ENCODE data around the gene USP16. TPM values are rescaled to one million over a fixed set of nuclear protein-coding genes. Genes with fewer than 3 reads are reported as not detected.

The USP16 gene
- total and polyA plus RNA-seq, 2 of the 13 experiments (the other 11 are each of a cell fraction or from before 2014, with no cell fraction given) = 16.5 to 46.9 TPM

- TF ChIP-seq XBP1 (CRISPR knock-in tag; IDR thresholded peaks at IDR 0.05) = no peak
- TF ChIP-seq ZNF660 (CRISPR knock-in tag; IDR thresholded peaks at IDR 0.05; ENCODE audit: borderline replicate concordance, low read depth) = no peak
- no peak for TF ChIP-seq THYN1 (CRISPR knock-in tag; IDR thresholded peaks at IDR 0.05; ENCODE audit: borderline replicate concordance, low read depth)
- TF ChIP-seq ZNF713 (CRISPR knock-in tag; IDR thresholded peaks at IDR 0.05) = no peak
- no peak for TF ChIP-seq ZNF704 (CRISPR knock-in tag; IDR thresholded peaks at IDR 0.05; ENCODE audit: borderline replicate concordance)
- TF ChIP-seq PAF1 (CRISPR knock-in tag; IDR thresholded peaks at IDR 0.05) = no peak
- peak; percentile 66; the same call in 1 of the 2 replicates for TF ChIP-seq ZNF543 (CRISPR knock-in tag; IDR thresholded peaks at IDR 0.05)
- TF ChIP-seq KMT2A (CRISPR knock-in tag; IDR thresholded peaks at IDR 0.05) = peak; percentile 86
- 0 out of 2 replicates have a peak, but pooled peaks have one; percentile 65 for TF ChIP-seq CREB3 (CRISPR knock-in tag; IDR thresholded peaks at IDR 0.05)
- TF ChIP-seq ZNF484 (CRISPR knock-in tag; IDR thresholded peaks at IDR 0.05; ENCODE audit: borderline replicate concordance, low read depth) = no peak
- TF ChIP-seq ZMYM2 (CRISPR knock-in tag; IDR thresholded peaks at IDR 0.05) = no peak
- TF ChIP-seq ZNF691 (CRISPR knock-in tag; IDR thresholded peaks at IDR 0.05; ENCODE audit: borderline replicate concordance, low read depth) = peak; percentile 77; the same call in 1 of the 2 replicates
- no peak for TF ChIP-seq TOPORS (CRISPR knock-in tag; IDR thresholded peaks at IDR 0.05)
- no peak for TF ChIP-seq ZNF17 (CRISPR knock-in tag; IDR thresholded peaks at IDR 0.05)
- TF ChIP-seq NR2F6 (IDR thresholded peaks at IDR 0.05) = no peak
- no peak for TF ChIP-seq NR2F6 (CRISPR knock-in tag; IDR thresholded peaks at IDR 0.05)
- TF ChIP-seq ZBTB46 (CRISPR knock-in tag; IDR thresholded peaks at IDR 0.05; ENCODE audit: borderline replicate concordance) = no peak
- no peak; the same call in 1 of the 2 replicates for TF ChIP-seq DNMT3B (CRISPR knock-in tag; conservative IDR thresholded peaks at IDR 0.05)
- TF ChIP-seq ZBTB43 (CRISPR knock-in tag; conservative IDR thresholded peaks at IDR 0.05) = no peak
- no peak for TF ChIP-seq ZSCAN20 (CRISPR knock-in tag; IDR thresholded peaks at IDR 0.05; ENCODE audit: borderline replicate concordance)
- TF ChIP-seq KDM2A (CRISPR knock-in tag; IDR thresholded peaks at IDR 0.05; ENCODE audit: borderline replicate concordance, low read depth) = peak; percentile 53
- no peak for TF ChIP-seq CTCF (CRISPR knock-in tag; IDR thresholded peaks at IDR 0.05)
Measured at GRCh38 chr21:28992526-28993292, 31.8 kb upstream of the USP16 start, which contains the start of gene LTN1 (continued).

All from HepG2 (cell line).